ENCODE results near the gene MINPP1. TPM values are rescaled to one million over a fixed set of nuclear protein-coding genes. Genes with fewer than 3 reads are reported as not detected.

Gene MINPP1
- total RNA-seq, 1 donor from 2014 or later = 18.9 TPM

DNA sequence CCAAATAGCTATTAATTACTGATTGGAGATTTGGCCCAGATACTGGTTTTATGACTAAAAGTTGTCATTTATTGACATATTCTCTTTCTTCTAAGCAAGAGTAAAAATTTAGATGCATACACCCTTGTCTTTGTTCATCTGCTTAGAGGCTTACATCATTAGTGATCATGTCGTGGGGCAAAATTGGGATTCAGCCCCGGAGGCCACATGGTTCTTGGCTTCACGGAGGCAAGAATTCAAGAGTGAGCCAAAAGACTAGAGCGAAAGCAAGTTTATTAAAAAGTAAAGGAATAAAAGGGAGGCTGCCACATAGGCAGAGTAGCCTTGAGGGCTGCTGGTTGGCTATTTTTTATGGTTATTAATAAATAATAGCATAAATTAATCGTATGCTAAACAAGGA, 41.1 kb downstream of the MINPP1 start:
- no peak overlapping the region for H3K4me3 Mint-ChIP-seq (ENCODE audit: unreplicated experiment)
- peaks cover 38% of the 10 kb centered on the region for H3K4me1 Mint-ChIP-seq (ENCODE audit: low read depth)
- TF ChIP-seq, protein P1, sequence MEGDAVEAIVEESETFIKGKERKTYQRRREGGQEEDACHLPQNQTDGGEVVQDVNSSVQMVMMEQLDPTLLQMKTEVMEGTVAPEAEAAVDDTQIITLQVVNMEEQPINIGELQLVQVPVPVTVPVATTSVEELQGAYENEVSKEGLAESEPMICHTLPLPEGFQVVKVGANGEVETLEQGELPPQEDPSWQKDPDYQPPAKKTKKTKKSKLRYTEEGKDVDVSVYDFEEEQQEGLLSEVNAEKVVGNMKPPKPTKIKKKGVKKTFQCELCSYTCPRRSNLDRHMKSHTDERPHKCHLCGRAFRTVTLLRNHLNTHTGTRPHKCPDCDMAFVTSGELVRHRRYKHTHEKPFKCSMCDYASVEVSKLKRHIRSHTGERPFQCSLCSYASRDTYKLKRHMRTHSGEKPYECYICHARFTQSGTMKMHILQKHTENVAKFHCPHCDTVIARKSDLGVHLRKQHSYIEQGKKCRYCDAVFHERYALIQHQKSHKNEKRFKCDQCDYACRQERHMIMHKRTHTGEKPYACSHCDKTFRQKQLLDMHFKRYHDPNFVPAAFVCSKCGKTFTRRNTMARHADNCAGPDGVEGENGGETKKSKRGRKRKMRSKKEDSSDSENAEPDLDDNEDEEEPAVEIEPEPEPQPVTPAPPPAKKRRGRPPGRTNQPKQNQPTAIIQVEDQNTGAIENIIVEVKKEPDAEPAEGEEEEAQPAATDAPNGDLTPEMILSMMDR (IDR thresholded peaks at IDR 0.05) = no peak
- no peak overlapping the region for H3K27ac Mint-ChIP-seq (ENCODE audit: unreplicated experiment)
- no peak for DNase-seq (ENCODE audit: low spot score)
- peaks cover 12% of the 10 kb centered on the region for H3K9me3 Mint-ChIP-seq (ENCODE audit: low read depth)
- H3K27me3 Mint-ChIP-seq (ENCODE audit: low read depth) = no peaks in the 10 kb centered on the region
- peaks cover 20% of the 10 kb centered on the region for H3K36me3 Mint-ChIP-seq (ENCODE audit: low read depth)

DNA sequence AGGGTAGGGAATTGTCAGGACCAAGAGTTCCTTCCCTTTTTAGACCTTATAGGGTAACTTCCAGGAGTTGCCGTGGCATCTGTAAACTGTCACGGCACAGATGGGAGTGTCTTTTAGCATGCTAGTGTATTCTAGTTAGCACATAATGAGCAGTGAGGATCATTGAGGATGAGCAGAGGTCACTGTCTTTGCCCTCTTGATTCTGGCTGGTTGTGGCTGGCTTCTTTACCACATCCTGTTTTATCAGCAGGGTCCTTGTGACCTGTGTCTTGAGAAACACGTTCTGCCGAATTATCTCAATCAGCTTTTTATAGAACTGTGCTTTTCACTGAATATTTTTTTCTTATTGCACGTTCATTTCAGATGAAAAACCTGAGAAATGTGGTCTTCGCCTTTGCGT, 41.5 kb downstream of the MINPP1 start:
- TF ChIP-seq, protein P1 (IDR thresholded peaks at IDR 0.05) = no peak
- H3K36me3 Mint-ChIP-seq (ENCODE audit: low read depth) = peaks cover 20% of the 10 kb centered on the region

DNA sequence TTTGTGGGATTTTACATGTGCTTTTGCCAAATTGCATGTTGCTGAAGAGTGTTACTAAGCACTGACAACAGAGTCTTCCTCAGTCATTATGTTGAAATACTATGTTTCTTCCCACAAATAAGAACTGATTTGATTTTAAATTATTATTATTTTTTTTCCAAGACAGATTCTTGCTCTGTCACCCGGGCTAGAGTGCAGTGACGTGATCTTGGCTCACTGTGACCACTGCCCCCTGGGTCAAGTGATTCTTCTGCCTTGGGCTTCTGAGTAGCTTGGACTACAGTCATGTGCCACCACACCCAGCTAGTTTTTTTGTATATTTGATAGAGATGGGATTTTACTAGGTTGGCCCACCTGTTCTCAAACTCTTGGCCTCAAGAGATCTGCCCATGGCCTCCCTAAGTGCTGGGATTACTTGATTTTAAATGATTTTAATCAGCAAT, 42.3 kb downstream of the MINPP1 start:
- H3K4me3 Mint-ChIP-seq (ENCODE audit: unreplicated experiment) = no peak overlapping the region
- TF ChIP-seq, protein P1 (IDR thresholded peaks at IDR 0.05) = no peak
- H3K27ac Mint-ChIP-seq (ENCODE audit: unreplicated experiment) = no peak overlapping the region
- peaks cover 13% of the 10 kb centered on the region for H3K36me3 Mint-ChIP-seq (ENCODE audit: low read depth)
- peaks cover 39% of the 10 kb centered on the region for H3K4me1 Mint-ChIP-seq (ENCODE audit: low read depth)
- no peaks in the 10 kb centered on the region for H3K27me3 Mint-ChIP-seq (ENCODE audit: low read depth)
- H3K9me3 Mint-ChIP-seq (ENCODE audit: low read depth) = peaks cover 11% of the 10 kb centered on the region
- DNase-seq (ENCODE audit: low spot score) = no peak

More for the DNA sequence above, 41.5 kb downstream of the MINPP1 start:
- Mint-ChIP-seq H3K4me1 (ENCODE audit: low read depth) (peaks cover 39% of the 10 kb centered on the region), H3K9me3 (ENCODE audit: low read depth) (peaks cover 12% of the 10 kb centered on the region), H3K27ac (ENCODE audit: unreplicated experiment) (no peak overlapping the region), H3K4me3 (ENCODE audit: unreplicated experiment) (no peak overlapping the region), H3K27me3 (ENCODE audit: low read depth) (no peaks in the 10 kb centered on the region)
- DNase-seq (ENCODE audit: low spot score) = no peak

DNA sequence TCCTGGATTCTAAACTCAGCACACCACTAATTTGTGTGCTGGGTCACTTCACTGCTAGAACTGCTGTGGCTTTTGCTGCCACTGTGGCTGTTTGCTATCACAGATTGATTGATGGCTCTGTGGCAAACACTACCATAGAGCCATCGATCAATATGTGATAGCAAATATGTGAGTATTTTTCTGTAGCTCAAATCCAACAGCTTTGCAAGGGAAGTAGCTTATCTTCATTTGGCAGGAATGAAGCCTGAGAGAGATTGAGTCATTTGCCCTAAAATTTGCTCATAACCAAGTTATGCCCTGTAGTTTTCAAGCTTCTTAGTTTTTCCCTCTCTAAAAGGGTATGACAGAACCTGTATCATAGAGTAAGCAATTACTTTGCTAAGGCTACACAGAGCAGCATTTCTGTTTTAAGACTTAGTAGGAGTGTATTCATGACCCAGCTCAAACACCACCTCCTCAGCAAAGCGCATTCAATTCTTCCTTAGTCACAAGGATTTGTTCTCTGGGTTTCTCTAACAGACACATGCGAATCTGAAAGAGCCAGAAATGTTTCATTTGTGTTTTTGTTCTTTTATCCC, 43.1 kb downstream of the MINPP1 start:
- TF ChIP-seq, protein P1 (IDR thresholded peaks at IDR 0.05) = no peak
- no peak overlapping the region for H3K4me3 Mint-ChIP-seq (ENCODE audit: unreplicated experiment)
- no peak for DNase-seq (ENCODE audit: low spot score)
- no peaks in the 10 kb centered on the region for H3K27me3 Mint-ChIP-seq (ENCODE audit: low read depth)
- peaks cover 47% of the 10 kb centered on the region for H3K4me1 Mint-ChIP-seq (ENCODE audit: low read depth)
- H3K36me3 Mint-ChIP-seq (ENCODE audit: low read depth) = peaks cover 8% of the 10 kb centered on the region
- peaks cover 4% of the 10 kb centered on the region for H3K9me3 Mint-ChIP-seq (ENCODE audit: low read depth)
- H3K27ac Mint-ChIP-seq (ENCODE audit: unreplicated experiment) = no peak overlapping the region

DNA sequence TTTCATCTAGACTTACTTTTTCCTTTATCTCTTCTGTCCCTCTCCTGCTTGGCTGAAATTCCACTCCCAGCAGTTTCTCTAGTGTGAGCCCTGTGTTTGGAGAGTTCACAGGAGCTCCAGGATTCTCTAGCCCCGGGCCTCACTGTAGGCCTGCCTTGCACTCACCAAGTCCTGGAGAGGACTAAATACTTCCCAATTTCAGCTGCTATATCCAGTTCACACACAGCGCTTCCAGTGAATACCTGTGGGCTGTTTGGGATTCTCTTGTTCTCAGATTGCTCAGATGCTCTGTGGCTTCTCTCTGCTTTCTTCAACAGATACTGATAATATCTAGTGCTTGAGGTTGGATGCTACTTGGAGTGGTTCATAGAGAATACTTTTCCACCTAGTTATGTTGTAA, 46.0 kb downstream of the MINPP1 start:
- no peaks in the 10 kb centered on the region for H3K9me3 Mint-ChIP-seq (ENCODE audit: low read depth)
- peaks cover 3% of the 10 kb centered on the region for H3K36me3 Mint-ChIP-seq (ENCODE audit: low read depth)
- no peak overlapping the region for H3K4me3 Mint-ChIP-seq (ENCODE audit: unreplicated experiment)
- no peak overlapping the region for H3K27ac Mint-ChIP-seq (ENCODE audit: unreplicated experiment)
- H3K4me1 Mint-ChIP-seq (ENCODE audit: low read depth) = peaks cover 24% of the 10 kb centered on the region
- no peaks in the 10 kb centered on the region for H3K27me3 Mint-ChIP-seq (ENCODE audit: low read depth)
- DNase-seq (ENCODE audit: low spot score) = no peak
- TF ChIP-seq, protein P1 (IDR thresholded peaks at IDR 0.05) = no peak

All from chondrocyte (in vitro differentiated cells).